Activated naive CD8-positive, alpha-beta T cell (primary cell): ENCODE results near the gene RMC1.

ENCODE experiments used
- H3K27ac Mint-ChIP-seq: one replicate; pipeline ENCODE4 v1.8.0; 2021; ENCODE audit warnings: mixed read lengths
- H3K27me3 Mint-ChIP-seq: one replicate; pipeline ENCODE4 v1.8.0; 2021; ENCODE audit warnings: mixed read lengths
- H3K36me3 Mint-ChIP-seq: one replicate; pipeline ENCODE4 v1.8.0; 2021; ENCODE audit warnings: mixed read lengths
- H3K4me1 Mint-ChIP-seq: one replicate; pipeline ENCODE4 v1.8.0; 2021; ENCODE audit warnings: low read depth, mixed read lengths
- H3K4me3 Mint-ChIP-seq: one replicate; pipeline ENCODE4 v1.8.0; 2021; ENCODE audit warnings: mild to moderate bottlenecking, mixed read lengths
- H3K9me3 Mint-ChIP-seq: one replicate; pipeline ENCODE4 v1.8.0; 2021; ENCODE audit warnings: low read depth, mixed read lengths

Gene RMC1

GRCh38 chr18:23512641-23513040 lies 9.3 kb downstream of the RMC1 start:
- Mint-ChIP-seq H3K27me3 (no peaks in the 10 kb centered on the region), H3K4me1 (peaks cover 21% of the 10 kb centered on the region), H3K9me3 (no peaks in the 10 kb centered on the region), H3K36me3 (peaks cover 15% of the 10 kb centered on the region), H3K27ac (no peak overlapping the region), H3K4me3 (no peak overlapping the region)

GRCh38 chr18:23515911-23516546 lies 12.7 kb downstream of the RMC1 start:
- H3K36me3 Mint-ChIP-seq, result peaks cover 12% of the 10 kb centered on the region
- no peaks in the 10 kb centered on the region for H3K27me3 Mint-ChIP-seq
- H3K9me3 Mint-ChIP-seq, result no peaks in the 10 kb centered on the region
- peaks cover 16% of the 10 kb centered on the region for H3K4me1 Mint-ChIP-seq
- peak overlapping the region; percentile 29 for H3K27ac Mint-ChIP-seq
- no peak overlapping the region for H3K4me3 Mint-ChIP-seq

GRCh38 chr18:23519734-23520133 lies 16.4 kb downstream of the RMC1 start:
- Mint-ChIP-seq H3K27ac (no peak overlapping the region), H3K9me3 (no peaks in the 10 kb centered on the region), H3K27me3 (no peaks in the 10 kb centered on the region), H3K36me3 (peaks cover 14% of the 10 kb centered on the region), H3K4me1 (peaks cover 8% of the 10 kb centered on the region), H3K4me3 (no peak overlapping the region)

GRCh38 chr18:23521271-23521670 lies 18.0 kb downstream of the RMC1 start:
- H3K9me3 Mint-ChIP-seq, result no peaks in the 10 kb centered on the region
- H3K4me1 Mint-ChIP-seq, result peaks cover 3% of the 10 kb centered on the region
- no peak overlapping the region for H3K4me3 Mint-ChIP-seq
- H3K27me3 Mint-ChIP-seq, result no peaks in the 10 kb centered on the region
- peaks cover 9% of the 10 kb centered on the region for H3K36me3 Mint-ChIP-seq
- no peak overlapping the region for H3K27ac Mint-ChIP-seq

GRCh38 chr18:23521907-23522306 lies 18.6 kb downstream of the RMC1 start:
- Mint-ChIP-seq H3K36me3 (peaks cover 9% of the 10 kb centered on the region), H3K4me3 (no peak overlapping the region), H3K27me3 (no peaks in the 10 kb centered on the region), H3K4me1 (peaks cover 3% of the 10 kb centered on the region), H3K27ac (no peak overlapping the region), H3K9me3 (no peaks in the 10 kb centered on the region)

- H3K27ac Mint-ChIP-seq, result peak overlapping the region; percentile 67
- H3K9me3 Mint-ChIP-seq, result no peaks in the 10 kb centered on the region
- H3K4me3 Mint-ChIP-seq, result no peak overlapping the region
- peaks cover 9% of the 10 kb centered on the region for H3K36me3 Mint-ChIP-seq
- peaks cover 3% of the 10 kb centered on the region for H3K4me1 Mint-ChIP-seq
- H3K27me3 Mint-ChIP-seq, result no peaks in the 10 kb centered on the region
Observed at GRCh38 chr18:23523429-23524212, 20.3 kb downstream of the RMC1 start.

GRCh38 chr18:23524213-23524707 lies 20.9 kb downstream of the RMC1 start:
- H3K4me3 Mint-ChIP-seq, result no peak overlapping the region

GRCh38 chr18:23526501-23527063 lies 23.3 kb downstream of the RMC1 start:
- no peaks in the 10 kb centered on the region for H3K9me3 Mint-ChIP-seq
- H3K27ac Mint-ChIP-seq, result peak overlapping the region; percentile 25
- no peaks in the 10 kb centered on the region for H3K27me3 Mint-ChIP-seq
- H3K4me1 Mint-ChIP-seq, result peaks cover 10% of the 10 kb centered on the region
- peaks cover 6% of the 10 kb centered on the region for H3K36me3 Mint-ChIP-seq
- H3K4me3 Mint-ChIP-seq, result no peak overlapping the region

More at GRCh38 chr18:23524213-23524707, 20.9 kb downstream of the RMC1 start:
- Mint-ChIP-seq H3K4me1 (peaks cover 4% of the 10 kb centered on the region), H3K27ac (peak overlapping the region; percentile 67), H3K9me3 (no peaks in the 10 kb centered on the region), H3K27me3 (no peaks in the 10 kb centered on the region), H3K36me3 (peaks cover 9% of the 10 kb centered on the region)

GRCh38 chr18:23528580-23529472 lies 25.5 kb downstream of the RMC1 start:
- H3K4me1 Mint-ChIP-seq, result peaks cover 8% of the 10 kb centered on the region
- no peaks in the 10 kb centered on the region for H3K27me3 Mint-ChIP-seq
- peak overlapping the region; percentile 54 for H3K27ac Mint-ChIP-seq
- H3K36me3 Mint-ChIP-seq, result peaks cover 1% of the 10 kb centered on the region
- H3K9me3 Mint-ChIP-seq, result no peaks in the 10 kb centered on the region
- no peak overlapping the region for H3K4me3 Mint-ChIP-seq

GRCh38 chr18:23529604-23530003 lies 26.3 kb downstream of the RMC1 start:
- Mint-ChIP-seq H3K27ac (peak overlapping the region; percentile 54), H3K4me3 (no peak overlapping the region), H3K9me3 (no peaks in the 10 kb centered on the region), H3K4me1 (peaks cover 7% of the 10 kb centered on the region), H3K27me3 (no peaks in the 10 kb centered on the region), H3K36me3 (no peaks in the 10 kb centered on the region)

GRCh38 chr18:23530195-23530594 lies 26.9 kb downstream of the RMC1 start:
- Mint-ChIP-seq H3K4me3 (no peak overlapping the region), H3K4me1 (peaks cover 7% of the 10 kb centered on the region), H3K27me3 (no peaks in the 10 kb centered on the region), H3K36me3 (no peaks in the 10 kb centered on the region), H3K9me3 (no peaks in the 10 kb centered on the region), H3K27ac (peak overlapping the region; percentile 54)

GRCh38 chr18:23531912-23532311 lies 28.6 kb downstream of the RMC1 start:
- H3K4me3 Mint-ChIP-seq, result no peak overlapping the region
- peaks cover 7% of the 10 kb centered on the region for H3K4me1 Mint-ChIP-seq
- peaks cover 2% of the 10 kb centered on the region for H3K36me3 Mint-ChIP-seq
- peak overlapping the region; percentile 54 for H3K27ac Mint-ChIP-seq
- H3K9me3 Mint-ChIP-seq, result no peaks in the 10 kb centered on the region
- no peaks in the 10 kb centered on the region for H3K27me3 Mint-ChIP-seq

- Mint-ChIP-seq H3K36me3 (peaks cover 2% of the 10 kb centered on the region), H3K27ac (no peak overlapping the region)
Observed at GRCh38 chr18:23532848-23533247, 29.5 kb downstream of the RMC1 start.

GRCh38 chr18:23534276-23534675 lies 31.0 kb downstream of the RMC1 start:
- H3K27me3 Mint-ChIP-seq, result no peaks in the 10 kb centered on the region
- H3K27ac Mint-ChIP-seq, result no peak overlapping the region
- no peaks in the 10 kb centered on the region for H3K9me3 Mint-ChIP-seq
- H3K4me1 Mint-ChIP-seq, result peaks cover 6% of the 10 kb centered on the region
- H3K36me3 Mint-ChIP-seq, result peaks cover 2% of the 10 kb centered on the region
- no peak overlapping the region for H3K4me3 Mint-ChIP-seq

More at GRCh38 chr18:23532848-23533247, 29.5 kb downstream of the RMC1 start:
- peaks cover 7% of the 10 kb centered on the region for H3K4me1 Mint-ChIP-seq
- H3K9me3 Mint-ChIP-seq, result no peaks in the 10 kb centered on the region
- no peak overlapping the region for H3K4me3 Mint-ChIP-seq
- no peaks in the 10 kb centered on the region for H3K27me3 Mint-ChIP-seq
